ENCODE results near the gene RORC.

- TF ChIP-seq POLR2A (IDR thresholded peaks at IDR 0.05), result no peak
- TF ChIP-seq, protein P1, sequence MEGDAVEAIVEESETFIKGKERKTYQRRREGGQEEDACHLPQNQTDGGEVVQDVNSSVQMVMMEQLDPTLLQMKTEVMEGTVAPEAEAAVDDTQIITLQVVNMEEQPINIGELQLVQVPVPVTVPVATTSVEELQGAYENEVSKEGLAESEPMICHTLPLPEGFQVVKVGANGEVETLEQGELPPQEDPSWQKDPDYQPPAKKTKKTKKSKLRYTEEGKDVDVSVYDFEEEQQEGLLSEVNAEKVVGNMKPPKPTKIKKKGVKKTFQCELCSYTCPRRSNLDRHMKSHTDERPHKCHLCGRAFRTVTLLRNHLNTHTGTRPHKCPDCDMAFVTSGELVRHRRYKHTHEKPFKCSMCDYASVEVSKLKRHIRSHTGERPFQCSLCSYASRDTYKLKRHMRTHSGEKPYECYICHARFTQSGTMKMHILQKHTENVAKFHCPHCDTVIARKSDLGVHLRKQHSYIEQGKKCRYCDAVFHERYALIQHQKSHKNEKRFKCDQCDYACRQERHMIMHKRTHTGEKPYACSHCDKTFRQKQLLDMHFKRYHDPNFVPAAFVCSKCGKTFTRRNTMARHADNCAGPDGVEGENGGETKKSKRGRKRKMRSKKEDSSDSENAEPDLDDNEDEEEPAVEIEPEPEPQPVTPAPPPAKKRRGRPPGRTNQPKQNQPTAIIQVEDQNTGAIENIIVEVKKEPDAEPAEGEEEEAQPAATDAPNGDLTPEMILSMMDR (IDR thresholded peaks at IDR 0.05), result no peak
- no peak for TF ChIP-seq POLR2AphosphoS5 (IDR thresholded peaks at IDR 0.05)
These were observed 24.5 kb downstream of the RORC start for GRCh38 chr1:151807131-151807530.

Measured in breast epithelium (tissue), 3 donors.